ENCODE results near the gene CLIP2.
"Not testable (repeated sequence)": the region's sequence is repeated elsewhere in the genome, so short reads cannot be mapped to it uniquely, and the experiment has no call there.

The CLIP2 gene

DNA sequence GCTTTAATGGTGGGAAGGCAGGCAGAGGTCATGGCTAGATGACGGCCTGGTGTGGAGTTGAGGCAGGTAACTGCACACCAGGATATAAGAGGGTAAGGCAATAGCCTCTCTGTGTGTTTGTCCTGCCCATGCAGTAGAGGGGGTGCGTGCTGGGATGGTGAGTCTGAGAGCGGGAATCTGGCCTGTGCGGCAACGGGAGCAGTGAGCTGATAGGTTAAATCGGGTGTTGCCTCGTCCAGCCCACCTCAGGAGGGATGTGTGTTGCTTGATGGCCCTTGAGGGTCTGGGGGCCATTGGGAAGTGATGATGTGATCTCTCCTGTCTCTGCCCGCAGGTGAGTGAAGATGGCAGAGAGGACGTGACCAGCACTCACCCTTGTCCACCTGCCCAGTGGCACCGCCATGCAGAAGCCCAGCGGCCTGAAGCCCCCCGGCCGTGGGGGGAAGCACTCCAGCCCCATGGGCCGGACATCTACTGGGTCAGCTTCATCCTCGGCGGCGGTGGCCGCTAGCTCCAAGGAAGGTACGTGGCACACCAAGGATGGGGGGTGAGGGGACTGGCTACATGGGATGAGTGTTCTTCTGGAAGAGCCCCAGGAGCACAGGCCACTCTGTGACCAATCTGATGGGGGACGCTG lies 28.1 kb downstream of the CLIP2 start:
- no peak for DNase-seq (ENCODE audit: low read depth, low spot score)
- no peak for TF ChIP-seq CTCF (IDR thresholded peaks at IDR 0.05; ENCODE audit: insufficient read depth, low read length, missing control alignments)
- POLR2A ChIA-PET: no interaction called here
- CTCF ChIA-PET: interaction anchor here (1.2 kb wide), 1 partner anchor 10 kb away, joined by 3 read pairs; no protein-coding TSS in a partner anchor
- no peak overlapping the region for H3K4me3 ChIP-seq (ENCODE audit: low read depth, low read length)

GRCh38 chr7:74318043-74318442 lies 28.8 kb downstream of the CLIP2 start:
- no peak for TF ChIP-seq CTCF (IDR thresholded peaks at IDR 0.05; ENCODE audit: insufficient read depth, low read length, missing control alignments)
- ChIA-PET POLR2A (no interaction called here), CTCF (interaction anchor here (1.2 kb wide), 1 partner anchor 11 kb away, joined by 3 read pairs; no protein-coding TSS in a partner anchor)
- H3K4me3 ChIP-seq (ENCODE audit: low read depth, low read length): no peak overlapping the region
- no peak for DNase-seq (ENCODE audit: low read depth, low spot score)

GRCh38 chr7:74320645-74321221 lies 31.5 kb downstream of the CLIP2 start:
- no peak overlapping the region for H3K4me3 ChIP-seq (ENCODE audit: low read depth, low read length)
- CTCF ChIA-PET: interaction anchor here (1.4 kb wide), 1 partner anchor 80 kb away, joined by 5 read pairs; no protein-coding TSS in a partner anchor
- TF ChIP-seq CTCF (IDR thresholded peaks at IDR 0.05; ENCODE audit: insufficient read depth, low read length, missing control alignments): no peak
- POLR2A ChIA-PET: no interaction called here
- DNase-seq (ENCODE audit: low read depth, low spot score): no peak

GRCh38 chr7:74322892-74323291 lies 33.7 kb downstream of the CLIP2 start:
- DNase-seq (ENCODE audit: low read depth, low spot score); POLR2A ChIA-PET; CTCF ChIA-PET; H3K4me3 ChIP-seq (ENCODE audit: low read depth, low read length): not testable (repeated sequence)

GRCh38 chr7:74324531-74325209 lies 35.5 kb downstream of the CLIP2 start:
- TF ChIP-seq CTCF (IDR thresholded peaks at IDR 0.05; ENCODE audit: insufficient read depth, low read length, missing control alignments): no peak
- no peak overlapping the region for H3K4me3 ChIP-seq (ENCODE audit: low read depth, low read length)
- CTCF ChIA-PET: no interaction called here
- no peak for DNase-seq (ENCODE audit: low read depth, low spot score)
- POLR2A ChIA-PET: no interaction called here

DNA sequence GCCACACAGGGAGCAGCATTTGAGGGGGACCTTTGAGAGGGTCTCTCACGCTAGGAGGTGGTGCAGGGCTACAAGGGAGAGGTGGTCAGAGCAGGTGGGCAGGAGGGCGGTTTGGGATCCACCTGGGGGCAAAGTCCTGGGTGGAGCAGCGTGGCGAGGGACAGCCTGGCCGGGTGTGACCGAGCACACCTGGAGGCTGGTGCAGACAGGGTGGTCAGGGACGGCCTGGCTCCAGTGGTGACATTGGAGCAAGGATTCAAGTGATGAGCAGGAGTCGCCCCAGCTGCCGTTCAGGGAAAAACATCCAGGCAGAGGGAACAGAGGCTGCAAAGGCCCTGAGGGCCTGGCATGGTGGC lies 36.0 kb downstream of the CLIP2 start:
- ChIA-PET CTCF (no interaction called here), POLR2A (no interaction called here)
- TF ChIP-seq CTCF (IDR thresholded peaks at IDR 0.05; ENCODE audit: insufficient read depth, low read length, missing control alignments): no peak
- H3K4me3 ChIP-seq (ENCODE audit: low read depth, low read length): no peak overlapping the region
- DNase-seq (ENCODE audit: low read depth, low spot score): no peak

Data from AG04449 (cell line).